HL-60 (cell line): ENCODE measurements around the gene ESCO1.

Source experiments
- DNase-seq, 2 experiments: peaks; one replicate each; pipeline ENCODE4 v3.0.0-alpha.2; 2010 to 2020; ENCODE audit warnings: low read depth in 1 of 2, low spot score in 1 of 2
- H3K27ac ChIP-seq: fragments of 250-450 bp; sonication (Bioruptor Pico); replicated peaks from 2 replicates; pipeline ENCODE4 v1.5.1; 2020; ENCODE audit warnings: mild to moderate bottlenecking, moderate library complexity
- H3K27me3 ChIP-seq: fragments of 250-450 bp; sonication (Bioruptor Pico); 2 replicates; pipeline ENCODE4 v1.5.1; 2021; ENCODE audit warnings: mild to moderate bottlenecking, moderate library complexity; ENCODE audit not compliant: insufficient read depth, poor library complexity, severe bottlenecking
- H3K4me3 ChIP-seq: replicated peaks from 2 replicates; pipeline ENCODE4 v1.5.1; 2011; ENCODE audit warnings: mild to moderate bottlenecking, control low read depth, low read length; ENCODE audit not compliant: insufficient read depth
- GABPA ChIP-seq: IDR thresholded peaks from 2 replicates; pipeline ENCODE4 v1.6.1; 2012; ENCODE audit warnings: low read depth
- POLR2AphosphoS5 ChIP-seq: IDR thresholded peaks from 2 replicates; pipeline ENCODE4 v1.6.1; 2012; ENCODE audit warnings: low read depth
- SPI1 ChIP-seq: IDR thresholded peaks from 2 replicates; pipeline ENCODE4 v1.6.1; 2012; ENCODE audit warnings: low read depth, mild to moderate bottlenecking, borderline replicate concordance
- TF ChIP-seq, protein P1 (sequence below): IDR thresholded peaks from 2 replicates; pipeline ENCODE4 v1.6.1; 2012; ENCODE audit warnings: low read depth; ENCODE audit not compliant: insufficient replicate concordance
- TF ChIP-seq, protein P2 (sequence below): IDR thresholded peaks from one replicate; pipeline ENCODE4 v1.5.1; 2011; ENCODE audit warnings: low read length, control low read depth, inconsistent platforms; ENCODE audit not compliant: insufficient read depth

Gene ESCO1

DNA sequence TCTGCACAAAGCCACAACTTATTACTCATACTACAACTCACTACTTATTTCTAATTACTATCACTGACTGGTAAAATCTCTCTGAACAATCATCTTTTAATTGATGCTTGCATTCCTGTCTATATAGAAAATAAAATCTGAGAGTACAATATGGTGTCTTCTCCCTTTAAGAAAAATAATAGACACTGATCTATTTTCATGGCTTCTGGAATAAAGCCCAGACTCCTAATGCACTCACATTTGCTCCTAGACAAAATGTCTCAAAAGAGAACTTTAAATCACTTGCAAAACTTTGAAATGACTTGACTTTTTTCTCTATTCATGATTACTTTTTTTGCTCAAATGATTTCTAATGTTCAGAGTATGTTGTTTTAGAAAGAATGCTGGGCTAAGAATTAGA is 28.7 kb downstream of the ESCO1 start:
- no peaks in the 10 kb centered on the region for H3K27me3 ChIP-seq
- no peak for DNase-seq

DNA sequence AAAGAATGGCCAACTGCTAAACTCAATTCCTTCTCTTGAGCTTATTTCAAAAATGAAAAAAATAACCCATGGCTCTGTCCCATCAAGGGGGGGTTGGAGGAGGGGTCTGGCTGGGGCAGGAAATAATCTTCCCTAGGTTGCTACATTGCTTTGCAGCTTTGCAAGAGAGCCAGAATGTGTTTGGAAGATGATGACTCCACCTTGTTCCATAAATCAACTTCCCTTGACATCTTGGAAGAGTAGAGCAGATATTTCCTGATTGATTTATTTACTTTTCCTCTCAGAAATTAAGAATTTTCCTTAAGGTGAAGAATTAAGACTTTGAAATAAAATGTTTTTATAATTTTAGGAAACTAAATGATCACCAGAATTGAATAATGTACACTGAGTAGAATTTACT is 41.3 kb downstream of the ESCO1 start:
- no peaks in the 10 kb centered on the region for H3K27me3 ChIP-seq
- TF ChIP-seq POLR2AphosphoS5, result no peak
- TF ChIP-seq SPI1, result no peak
- TF ChIP-seq, protein P1, sequence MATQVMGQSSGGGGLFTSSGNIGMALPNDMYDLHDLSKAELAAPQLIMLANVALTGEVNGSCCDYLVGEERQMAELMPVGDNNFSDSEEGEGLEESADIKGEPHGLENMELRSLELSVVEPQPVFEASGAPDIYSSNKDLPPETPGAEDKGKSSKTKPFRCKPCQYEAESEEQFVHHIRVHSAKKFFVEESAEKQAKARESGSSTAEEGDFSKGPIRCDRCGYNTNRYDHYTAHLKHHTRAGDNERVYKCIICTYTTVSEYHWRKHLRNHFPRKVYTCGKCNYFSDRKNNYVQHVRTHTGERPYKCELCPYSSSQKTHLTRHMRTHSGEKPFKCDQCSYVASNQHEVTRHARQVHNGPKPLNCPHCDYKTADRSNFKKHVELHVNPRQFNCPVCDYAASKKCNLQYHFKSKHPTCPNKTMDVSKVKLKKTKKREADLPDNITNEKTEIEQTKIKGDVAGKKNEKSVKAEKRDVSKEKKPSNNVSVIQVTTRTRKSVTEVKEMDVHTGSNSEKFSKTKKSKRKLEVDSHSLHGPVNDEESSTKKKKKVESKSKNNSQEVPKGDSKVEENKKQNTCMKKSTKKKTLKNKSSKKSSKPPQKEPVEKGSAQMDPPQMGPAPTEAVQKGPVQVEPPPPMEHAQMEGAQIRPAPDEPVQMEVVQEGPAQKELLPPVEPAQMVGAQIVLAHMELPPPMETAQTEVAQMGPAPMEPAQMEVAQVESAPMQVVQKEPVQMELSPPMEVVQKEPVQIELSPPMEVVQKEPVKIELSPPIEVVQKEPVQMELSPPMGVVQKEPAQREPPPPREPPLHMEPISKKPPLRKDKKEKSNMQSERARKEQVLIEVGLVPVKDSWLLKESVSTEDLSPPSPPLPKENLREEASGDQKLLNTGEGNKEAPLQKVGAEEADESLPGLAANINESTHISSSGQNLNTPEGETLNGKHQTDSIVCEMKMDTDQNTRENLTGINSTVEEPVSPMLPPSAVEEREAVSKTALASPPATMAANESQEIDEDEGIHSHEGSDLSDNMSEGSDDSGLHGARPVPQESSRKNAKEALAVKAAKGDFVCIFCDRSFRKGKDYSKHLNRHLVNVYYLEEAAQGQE, result no peak
- TF ChIP-seq GABPA, result no peak
- TF ChIP-seq, protein P2, sequence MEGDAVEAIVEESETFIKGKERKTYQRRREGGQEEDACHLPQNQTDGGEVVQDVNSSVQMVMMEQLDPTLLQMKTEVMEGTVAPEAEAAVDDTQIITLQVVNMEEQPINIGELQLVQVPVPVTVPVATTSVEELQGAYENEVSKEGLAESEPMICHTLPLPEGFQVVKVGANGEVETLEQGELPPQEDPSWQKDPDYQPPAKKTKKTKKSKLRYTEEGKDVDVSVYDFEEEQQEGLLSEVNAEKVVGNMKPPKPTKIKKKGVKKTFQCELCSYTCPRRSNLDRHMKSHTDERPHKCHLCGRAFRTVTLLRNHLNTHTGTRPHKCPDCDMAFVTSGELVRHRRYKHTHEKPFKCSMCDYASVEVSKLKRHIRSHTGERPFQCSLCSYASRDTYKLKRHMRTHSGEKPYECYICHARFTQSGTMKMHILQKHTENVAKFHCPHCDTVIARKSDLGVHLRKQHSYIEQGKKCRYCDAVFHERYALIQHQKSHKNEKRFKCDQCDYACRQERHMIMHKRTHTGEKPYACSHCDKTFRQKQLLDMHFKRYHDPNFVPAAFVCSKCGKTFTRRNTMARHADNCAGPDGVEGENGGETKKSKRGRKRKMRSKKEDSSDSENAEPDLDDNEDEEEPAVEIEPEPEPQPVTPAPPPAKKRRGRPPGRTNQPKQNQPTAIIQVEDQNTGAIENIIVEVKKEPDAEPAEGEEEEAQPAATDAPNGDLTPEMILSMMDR, result no peak
- H3K4me3 ChIP-seq, result no peak overlapping the region
- DNase-seq, result no peak
- no peak overlapping the region for H3K27ac ChIP-seq

More for the DNA sequence above, 28.7 kb downstream of the ESCO1 start:
- no peak overlapping the region for H3K4me3 ChIP-seq
- H3K27ac ChIP-seq, result no peak overlapping the region
- TF ChIP-seq, protein P2, result no peak
- TF ChIP-seq, protein P1, result no peak
- TF ChIP-seq POLR2AphosphoS5 (no peak), SPI1 (no peak), GABPA (no peak)

DNA sequence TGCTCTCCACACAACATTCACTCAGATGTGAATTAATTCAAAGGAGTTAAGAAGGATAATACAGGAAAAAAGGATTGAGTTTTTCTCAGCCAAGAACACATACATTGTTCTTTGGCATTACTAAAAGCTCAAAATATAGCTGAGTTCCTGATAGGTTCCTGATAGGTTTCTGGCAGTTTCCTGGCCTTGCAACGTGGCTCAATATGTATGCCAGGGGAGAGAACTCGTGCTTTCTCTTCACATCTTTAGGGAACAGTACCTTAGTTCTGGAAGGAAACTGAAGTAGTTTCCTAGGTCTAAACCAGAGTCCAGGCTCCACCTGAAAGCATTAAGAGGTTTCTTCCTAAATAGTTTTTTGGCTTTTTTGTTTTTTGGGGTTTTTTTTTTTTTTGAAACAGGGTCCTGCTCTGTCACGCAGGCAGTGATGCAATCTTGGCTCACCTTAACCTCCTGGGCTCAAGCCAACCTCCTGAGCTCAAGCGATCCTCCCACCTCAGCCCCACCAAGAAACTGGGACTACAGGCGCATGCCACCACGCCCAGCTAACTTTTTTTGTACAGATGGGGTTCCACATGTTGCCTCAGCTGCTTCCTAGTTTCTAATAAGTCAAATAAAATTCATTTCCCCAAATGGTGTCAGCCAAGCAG is 42.8 kb downstream of the ESCO1 start:
- no peak overlapping the region for H3K27ac ChIP-seq
- DNase-seq, result no peak
- no peaks in the 10 kb centered on the region for H3K27me3 ChIP-seq
- TF ChIP-seq POLR2AphosphoS5 (no peak), GABPA (no peak), SPI1 (no peak)
- TF ChIP-seq, protein P2, result no peak
- TF ChIP-seq, protein P1, result no peak
- H3K4me3 ChIP-seq, result no peak overlapping the region
